ENCODE results near the gene PLXNB3.
A peak's percentile ranks its signal among the peaks of the same experiment; 100 is the strongest.
"Not testable (repeated sequence)": the region's sequence is repeated elsewhere in the genome, so short reads cannot be mapped to it uniquely, and the experiment has no call there.

The PLXNB3 gene

DNA sequence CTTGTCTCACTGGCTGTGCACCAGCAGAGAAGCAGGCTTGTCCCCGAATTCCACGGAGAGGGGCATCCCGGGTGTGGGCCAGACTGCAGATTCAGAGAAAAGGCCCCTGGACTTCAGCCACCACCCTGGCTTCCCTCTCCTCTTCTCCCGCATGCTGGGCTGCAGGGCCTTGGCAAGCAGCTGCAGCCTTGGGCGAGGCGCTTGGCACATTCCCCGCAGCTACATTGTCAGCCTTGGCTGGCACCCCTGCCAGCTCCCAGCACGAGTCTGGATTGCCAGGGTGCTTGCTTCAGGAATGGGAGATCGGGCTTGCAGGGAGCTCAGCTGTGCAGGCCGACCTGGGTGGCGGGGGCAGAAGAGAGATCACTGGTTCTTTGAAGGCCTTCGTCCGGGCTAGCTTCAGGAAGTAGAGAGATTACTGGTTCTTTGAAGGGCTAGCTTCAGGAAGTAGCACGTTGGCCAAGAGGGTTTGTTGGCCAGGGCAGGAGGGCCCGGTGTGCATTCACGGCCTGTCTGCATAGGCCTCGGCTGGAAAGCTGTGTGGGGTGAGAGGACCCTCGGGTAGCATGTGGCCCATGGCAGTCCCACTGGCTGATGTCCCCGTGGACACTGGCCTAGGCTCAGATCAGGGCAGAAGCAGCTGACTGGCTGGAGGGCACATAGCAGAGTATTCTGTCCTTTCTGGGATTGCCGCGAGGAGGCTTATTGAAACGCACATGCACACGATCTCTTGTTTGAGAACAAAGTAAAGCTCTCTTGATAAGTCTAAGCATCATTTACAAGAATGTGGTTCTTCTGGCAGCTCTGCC, 36.7 kb upstream of the PLXNB3 start:
- H3K4me3 ChIP-seq (ENCODE audit: low read length), result no peak overlapping the region
- TF ChIP-seq, protein P1, sequence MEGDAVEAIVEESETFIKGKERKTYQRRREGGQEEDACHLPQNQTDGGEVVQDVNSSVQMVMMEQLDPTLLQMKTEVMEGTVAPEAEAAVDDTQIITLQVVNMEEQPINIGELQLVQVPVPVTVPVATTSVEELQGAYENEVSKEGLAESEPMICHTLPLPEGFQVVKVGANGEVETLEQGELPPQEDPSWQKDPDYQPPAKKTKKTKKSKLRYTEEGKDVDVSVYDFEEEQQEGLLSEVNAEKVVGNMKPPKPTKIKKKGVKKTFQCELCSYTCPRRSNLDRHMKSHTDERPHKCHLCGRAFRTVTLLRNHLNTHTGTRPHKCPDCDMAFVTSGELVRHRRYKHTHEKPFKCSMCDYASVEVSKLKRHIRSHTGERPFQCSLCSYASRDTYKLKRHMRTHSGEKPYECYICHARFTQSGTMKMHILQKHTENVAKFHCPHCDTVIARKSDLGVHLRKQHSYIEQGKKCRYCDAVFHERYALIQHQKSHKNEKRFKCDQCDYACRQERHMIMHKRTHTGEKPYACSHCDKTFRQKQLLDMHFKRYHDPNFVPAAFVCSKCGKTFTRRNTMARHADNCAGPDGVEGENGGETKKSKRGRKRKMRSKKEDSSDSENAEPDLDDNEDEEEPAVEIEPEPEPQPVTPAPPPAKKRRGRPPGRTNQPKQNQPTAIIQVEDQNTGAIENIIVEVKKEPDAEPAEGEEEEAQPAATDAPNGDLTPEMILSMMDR (IDR thresholded peaks at IDR 0.05; ENCODE audit: insufficient read depth, low read depth, low read length, missing control alignments), result no peak
- DNase-seq (ENCODE audit: low read depth), result no peak

- DNase-seq (ENCODE audit: low read depth), result no peak
- no peak overlapping the region for H3K4me3 ChIP-seq (ENCODE audit: low read length)
- TF ChIP-seq, protein P1 (IDR thresholded peaks at IDR 0.05; ENCODE audit: insufficient read depth, low read depth, low read length, missing control alignments), result no peak
These were observed 36.0 kb upstream of the PLXNB3 start for GRCh38 chrX:153728095-153728494.

- TF ChIP-seq, protein P1 (IDR thresholded peaks at IDR 0.05; ENCODE audit: insufficient read depth, low read depth, low read length, missing control alignments), result no peak
- no peak overlapping the region for H3K4me3 ChIP-seq (ENCODE audit: low read length)
- no peak for DNase-seq (ENCODE audit: low read depth)
These were observed 35.0 kb upstream of the PLXNB3 start for GRCh38 chrX:153728951-153729631.

- not testable (repeated sequence) for DNase-seq (ENCODE audit: low read depth); H3K4me3 ChIP-seq (ENCODE audit: low read length)
These were observed 33.9 kb upstream of the PLXNB3 start for GRCh38 chrX:153730115-153730514.

GRCh38 chrX:153731117-153731844, 32.8 kb upstream of the PLXNB3 start:
- H3K4me3 ChIP-seq (ENCODE audit: low read length), result no peak overlapping the region
- no peak for DNase-seq (ENCODE audit: low read depth)
- TF ChIP-seq, protein P1 (IDR thresholded peaks at IDR 0.05; ENCODE audit: insufficient read depth, low read depth, low read length, missing control alignments), result no peak

DNA sequence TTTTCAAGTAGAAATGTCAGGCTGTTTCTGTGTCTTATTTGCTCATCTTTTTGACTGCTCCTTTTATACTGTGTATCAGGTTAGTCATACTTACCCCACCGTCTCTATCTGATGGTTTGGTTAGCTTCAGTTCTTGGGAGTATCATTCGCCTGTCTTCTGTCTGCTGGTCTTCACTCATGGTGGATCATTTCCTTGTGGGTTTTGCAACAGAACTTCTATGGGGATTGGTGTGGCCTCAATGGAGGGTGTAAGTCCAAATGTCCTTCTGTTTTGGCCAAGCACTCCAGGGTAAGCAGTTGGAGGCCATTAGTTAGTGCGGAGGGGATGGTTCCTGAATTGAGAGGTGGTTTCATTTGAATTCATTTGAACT, 32.2 kb upstream of the PLXNB3 start:
- H3K4me3 ChIP-seq (ENCODE audit: low read length), result no peak overlapping the region
- no peak for DNase-seq (ENCODE audit: low read depth)
- TF ChIP-seq, protein P1 (IDR thresholded peaks at IDR 0.05; ENCODE audit: insufficient read depth, low read depth, low read length, missing control alignments), result no peak

- TF ChIP-seq, protein P1 (IDR thresholded peaks at IDR 0.05; ENCODE audit: insufficient read depth, low read depth, low read length, missing control alignments), result no peak
- no peak overlapping the region for H3K4me3 ChIP-seq (ENCODE audit: low read length)
- DNase-seq (ENCODE audit: low read depth), result peak; percentile 54
These were observed 31.6 kb upstream of the PLXNB3 start for GRCh38 chrX:153732401-153732800.

All from epithelial cell of esophagus (primary cell).